NCI-H510A treated with DMSO at 0.1 percent for 48 hours (cell line): ENCODE data around the gene ANKS3.

ENCODE experiments used
- DNase-seq: peaks from one replicate; lab custom pipeline; 2025; lab: John Stamatoyannopoulos, UW

The ANKS3 gene

DNA sequence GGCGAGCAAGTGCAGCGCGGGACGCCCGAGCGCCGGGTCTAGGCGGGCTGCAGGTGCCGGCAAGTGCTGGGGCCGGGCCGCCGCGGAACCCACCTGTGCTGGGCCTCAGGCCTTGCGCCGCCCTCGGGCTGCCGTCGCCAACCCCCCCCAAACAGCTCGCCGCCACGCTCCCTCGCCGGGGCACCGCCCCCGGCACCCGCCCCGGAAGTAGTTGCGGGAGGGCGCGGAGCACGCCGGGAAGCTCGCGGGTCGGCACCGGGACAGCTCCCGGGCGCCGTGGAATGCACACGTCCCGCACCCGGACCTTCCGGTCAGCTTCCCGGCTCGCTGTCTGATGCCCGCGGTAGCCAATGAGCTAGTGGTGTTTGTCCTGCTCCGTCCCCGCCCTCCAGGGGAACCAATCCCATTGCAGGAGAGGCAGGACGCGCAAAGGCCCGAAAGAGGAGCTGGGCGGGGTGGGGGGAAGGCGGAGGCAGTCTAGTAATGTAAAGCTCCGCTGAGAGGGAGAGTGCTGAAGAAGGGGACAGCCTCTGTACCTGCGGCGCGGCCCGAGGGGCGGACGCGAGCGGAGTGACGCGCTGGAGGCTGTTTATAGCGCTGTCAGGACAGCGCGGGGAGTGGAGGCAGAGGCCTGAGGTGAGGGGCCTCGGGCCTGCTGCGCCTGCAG, at the start of gene ANKS3, which contains the start of gene DNAAF8:
TSS of gene ANKS3 (minus strand) at position 209 of the 667 bp plus-strand sequence. CDS start 4,122 bp downstream, outside the sequence.
TSS of gene DNAAF8 (plus strand) at position 475 of the 667 bp plus-strand sequence. CDS start 1,978 bp downstream, outside the sequence.
- DNase-seq: peak; percentile 83

GRCh38 chr16:4783251-4783950, 49.3 kb upstream of the ANKS3 start:
- DNase-seq: no peak

DNA sequence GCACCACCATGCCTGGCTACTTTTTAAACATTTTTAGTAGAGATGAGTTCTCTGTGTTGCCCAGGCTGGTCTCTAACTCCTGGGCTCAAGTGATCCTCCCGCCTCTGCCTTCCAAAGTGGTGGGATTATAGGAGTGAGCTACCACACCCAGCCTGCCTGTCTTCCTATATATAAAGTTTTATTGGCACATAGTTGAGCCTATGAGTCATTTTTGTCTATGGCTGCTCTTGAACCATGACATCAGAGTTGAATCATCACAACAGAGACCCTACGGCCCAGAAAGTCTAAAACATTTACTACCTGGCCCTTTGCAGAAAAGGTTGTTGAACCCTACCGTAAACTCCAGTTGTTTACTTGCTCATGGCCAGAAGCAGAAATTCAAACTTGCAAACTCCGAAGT, 46.2 kb upstream of the ANKS3 start:
- no peak for DNase-seq

GRCh38 chr16:4778050-4778392, 44.0 kb upstream of the ANKS3 start:
- no peak for DNase-seq

DNA sequence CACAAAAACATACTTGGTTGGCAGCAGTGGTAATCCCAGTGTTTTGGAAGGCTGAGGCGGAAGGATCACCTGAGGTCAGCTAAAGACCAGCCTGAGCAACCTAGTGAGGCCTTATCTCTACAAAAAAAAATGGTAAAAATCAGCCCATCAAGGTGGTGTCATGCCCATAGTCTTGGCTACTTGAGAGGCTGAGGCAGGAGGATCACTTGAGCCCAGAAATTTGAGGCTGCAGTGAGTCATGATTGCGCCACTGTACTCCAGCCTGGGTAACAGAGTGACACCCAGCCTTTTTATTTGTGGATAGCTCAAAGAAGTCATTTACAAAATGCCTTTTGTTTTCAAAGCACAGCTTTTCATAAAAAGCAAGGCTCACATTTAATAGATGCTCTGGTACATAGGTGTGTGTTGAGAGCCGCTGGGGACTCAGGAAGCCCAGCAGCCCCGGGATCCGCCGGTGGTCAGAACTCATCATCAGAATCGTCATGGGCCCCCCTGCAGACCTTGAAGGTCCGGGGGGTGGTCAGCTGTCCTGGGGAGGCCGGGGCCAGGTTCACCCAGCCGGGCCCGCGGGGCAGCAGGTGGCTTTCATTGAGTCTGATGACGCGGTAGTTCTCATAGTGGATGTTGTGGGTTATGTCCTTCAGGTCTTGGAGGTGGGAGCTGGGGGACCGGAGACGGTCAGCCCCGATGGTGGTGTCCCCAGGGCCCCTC, 43.4 kb upstream of the ANKS3 start:
- DNase-seq: no peak

- DNase-seq: no peak
These were observed 42.2 kb upstream of the ANKS3 start for GRCh38 chr16:4776141-4776705.

GRCh38 chr16:4775005-4775404, 40.9 kb upstream of the ANKS3 start:
- DNase-seq: no peak

DNA sequence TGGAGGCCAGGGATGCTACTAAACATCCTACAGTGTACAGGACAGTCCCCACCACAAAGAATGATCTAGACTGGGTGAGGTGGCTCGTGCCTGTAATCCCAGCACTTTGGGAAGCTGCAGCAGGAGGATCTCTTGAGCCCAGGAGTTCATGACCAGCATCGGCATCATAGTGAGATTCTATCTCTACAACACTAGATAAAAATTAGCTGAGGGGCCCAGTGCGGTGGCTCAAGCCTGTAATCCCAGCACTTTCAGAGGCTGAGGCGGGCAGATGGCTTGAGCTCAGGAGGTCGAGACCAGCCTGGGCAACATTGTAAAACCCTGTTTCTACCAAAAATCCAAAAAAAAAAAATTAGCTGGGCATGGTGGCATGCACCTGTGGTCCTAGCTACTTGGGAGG, 38.3 kb upstream of the ANKS3 start:
- no peak for DNase-seq

- DNase-seq: no peak
These were observed 37.6 kb upstream of the ANKS3 start for GRCh38 chr16:4771646-4772045.

GRCh38 chr16:4769306-4769638, 35.2 kb upstream of the ANKS3 start:
- DNase-seq: no peak

- peak; percentile 72 for DNase-seq
These were observed 34.7 kb upstream of the ANKS3 start for GRCh38 chr16:4768549-4769305.

DNA sequence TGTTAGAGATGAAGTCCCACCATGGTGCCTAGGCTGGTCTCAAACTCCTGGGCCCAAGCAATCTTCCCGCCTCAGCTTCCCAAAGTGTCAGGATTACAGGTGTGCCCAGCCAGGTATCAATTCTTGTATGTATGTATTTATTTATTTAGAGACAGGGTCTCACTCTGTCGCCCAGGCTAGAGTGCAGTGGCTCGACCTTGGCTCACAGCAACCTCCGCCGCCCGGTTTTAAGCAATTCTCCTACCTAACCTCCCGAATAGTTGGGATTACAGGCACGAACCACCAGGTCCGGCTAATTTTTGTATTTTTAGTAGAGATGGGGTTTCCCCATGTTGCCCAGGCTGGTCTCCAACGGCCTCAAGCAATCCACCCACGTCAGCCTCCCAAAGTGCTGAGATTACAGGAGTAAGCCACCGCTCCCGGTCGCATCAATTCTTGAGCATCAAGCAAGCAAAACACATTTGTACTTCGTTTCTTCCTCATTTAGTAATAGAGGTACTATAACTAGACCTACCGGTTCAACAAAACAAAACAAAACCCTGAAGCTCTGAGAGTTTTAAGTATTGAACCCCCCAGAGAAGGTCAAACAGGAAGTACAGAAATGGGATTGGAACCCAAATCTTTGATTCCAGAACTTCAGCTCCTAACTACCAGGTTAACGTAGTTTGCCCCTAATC, 33.9 kb upstream of the ANKS3 start:
- DNase-seq: peak; percentile 58

DNA sequence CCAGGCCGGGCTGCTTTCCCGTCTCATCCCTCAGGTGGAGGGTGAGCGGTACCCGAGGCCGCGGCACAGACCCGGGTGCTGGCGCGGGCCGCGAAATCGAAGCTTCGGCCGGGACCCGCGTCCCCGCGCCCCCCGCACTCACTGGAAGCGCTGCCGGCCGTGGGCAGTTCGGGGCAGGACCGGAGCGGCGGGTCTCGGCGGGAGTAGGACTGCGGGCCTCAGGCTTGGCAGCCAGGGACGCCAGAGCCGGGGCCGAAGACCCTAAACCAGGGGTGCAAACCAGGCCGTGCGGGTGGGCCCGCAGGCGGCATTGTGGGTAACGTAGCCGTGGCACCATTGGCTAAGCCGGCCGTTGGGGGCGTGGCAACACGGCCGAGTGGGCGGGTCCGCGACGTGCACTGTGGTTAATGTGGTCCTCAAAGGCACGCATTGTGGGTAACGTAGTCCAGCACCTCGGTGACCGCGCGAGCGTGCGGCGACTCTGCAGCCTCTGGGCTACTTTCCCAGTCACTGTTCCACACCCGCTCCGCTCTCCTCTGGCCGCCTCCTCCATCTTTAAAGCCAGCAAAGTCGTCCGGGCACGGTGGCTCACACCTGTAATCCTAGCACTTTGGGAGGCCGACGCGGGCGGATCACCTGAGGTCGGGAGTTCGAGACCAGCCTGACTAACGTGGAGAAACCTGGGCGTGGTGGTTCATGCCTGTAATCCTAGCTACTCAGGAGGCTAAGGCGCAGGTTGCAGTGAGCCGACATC, 33.0 kb upstream of the ANKS3 start, which contains the start of gene ZNF500:
TSS of gene ZNF500 (minus strand) at position 288 of the 754 bp plus-strand sequence. CDS start 1,184 bp downstream, outside the sequence.
- DNase-seq: peak; percentile 77

DNA sequence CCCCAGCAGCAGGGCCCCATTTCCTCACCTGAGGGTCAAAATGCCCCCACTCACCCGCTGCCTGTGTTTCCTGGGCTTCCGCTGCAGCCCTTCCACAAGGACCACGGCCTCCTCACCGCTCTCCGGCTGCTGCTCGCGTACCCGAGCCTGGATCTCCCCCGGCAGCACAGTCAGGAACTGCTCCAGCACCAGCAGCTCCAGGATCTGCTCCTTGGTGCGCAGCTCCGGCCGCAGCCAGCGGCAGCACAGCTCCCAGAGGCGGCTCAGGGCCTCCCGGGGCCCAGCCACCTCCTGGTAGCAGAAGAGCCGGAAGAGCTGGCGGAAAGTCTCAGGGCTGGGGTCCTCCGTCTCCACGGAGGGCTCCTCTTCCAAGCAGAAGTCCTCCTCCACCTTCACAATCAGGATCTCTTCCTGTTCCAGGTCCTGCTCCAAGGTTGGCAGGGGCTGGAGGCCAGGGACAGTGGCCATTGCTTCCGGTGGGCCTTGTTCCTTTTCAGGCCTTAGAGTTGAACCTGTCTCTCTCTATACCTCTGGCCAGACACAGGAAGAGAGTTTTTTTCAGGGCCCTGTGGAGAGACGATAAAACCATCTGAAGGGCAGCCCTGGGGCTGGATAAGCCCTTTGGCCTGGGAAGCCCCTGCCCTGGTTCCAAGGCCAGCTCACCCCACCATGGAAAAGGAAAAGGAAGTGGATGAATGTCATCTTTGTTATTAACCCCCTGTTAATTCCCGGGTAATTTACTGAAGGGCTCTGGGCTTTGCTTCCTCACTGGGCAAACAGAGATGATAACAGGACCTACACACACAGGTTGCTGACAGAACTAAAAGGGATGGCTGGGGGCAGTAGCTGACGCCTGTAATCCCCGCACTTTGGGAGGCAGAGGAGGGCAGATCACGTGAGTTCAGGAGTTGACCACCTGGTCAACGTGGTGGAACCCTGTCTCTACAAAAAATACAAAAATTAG, 31.7 kb upstream of the ANKS3 start:
- DNase-seq: no peak

GRCh38 chr16:4763791-4764190, 29.7 kb upstream of the ANKS3 start:
- DNase-seq: no peak

DNA sequence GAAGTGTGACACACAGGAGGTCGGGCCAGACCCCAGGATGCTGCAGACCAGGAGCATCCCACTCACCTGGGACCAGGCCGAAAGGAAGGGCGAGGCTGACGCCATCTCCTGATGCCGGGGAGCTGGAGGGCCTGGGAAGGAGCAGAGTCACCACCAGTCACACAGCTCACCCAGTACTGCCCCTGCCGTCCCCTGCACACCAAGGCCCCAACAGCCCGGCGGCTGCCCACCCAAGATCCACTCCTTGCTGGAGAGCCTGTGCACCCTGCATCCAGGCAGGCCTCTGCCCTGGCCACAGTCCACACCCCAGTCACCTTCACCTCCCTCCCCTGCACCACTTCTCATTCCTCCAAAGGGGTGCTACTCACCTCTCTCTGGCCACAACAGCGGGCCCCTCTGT, 28.1 kb upstream of the ANKS3 start:
- no peak for DNase-seq

GRCh38 chr16:4760221-4760910, 26.3 kb upstream of the ANKS3 start:
- DNase-seq: no peak

GRCh38 chr16:4755687-4756086, 21.6 kb upstream of the ANKS3 start:
- DNase-seq: no peak

- DNase-seq: no peak
These were observed 20.8 kb upstream of the ANKS3 start for GRCh38 chr16:4754865-4755264.
